Cardiac septum (tissue), 1 donor: ENCODE measurements around the gene R3HDM2. TPM values are rescaled to one million over a fixed set of nuclear protein-coding genes. Genes with fewer than 3 reads are reported as not detected.
"Not testable (repeated sequence)": the region's sequence is repeated elsewhere in the genome, so short reads cannot be mapped to it uniquely, and the experiment has no call there.

ENCODE experiments used
- DNase-seq: peaks from one replicate; pipeline ENCODE4 v3.0.0-alpha.2; 2020; ENCODE audit warnings: low spot score
- intact Hi-C: fragments of 100-400 bp; cut with DNase I; formaldehyde crosslinking; loops from one replicate; pipeline ENCODE4 v1.14.0; 2022
- total RNA-seq: library from RNA; stranded (reverse); fragmentation: NEBNext Ultra II Directional; extraction: Animal tissue kit (Norgen Biotek cat#: 25700); gene quantifications from one replicate; pipeline ENCODE4 v1.2.1, GENCODE V29; 2021
- donor health status: DM: no; HTN: no; CAD: no.

R3HDM2 gene
- total RNA-seq, 1 donor from 2014 or later: 77.7 TPM

DNA sequence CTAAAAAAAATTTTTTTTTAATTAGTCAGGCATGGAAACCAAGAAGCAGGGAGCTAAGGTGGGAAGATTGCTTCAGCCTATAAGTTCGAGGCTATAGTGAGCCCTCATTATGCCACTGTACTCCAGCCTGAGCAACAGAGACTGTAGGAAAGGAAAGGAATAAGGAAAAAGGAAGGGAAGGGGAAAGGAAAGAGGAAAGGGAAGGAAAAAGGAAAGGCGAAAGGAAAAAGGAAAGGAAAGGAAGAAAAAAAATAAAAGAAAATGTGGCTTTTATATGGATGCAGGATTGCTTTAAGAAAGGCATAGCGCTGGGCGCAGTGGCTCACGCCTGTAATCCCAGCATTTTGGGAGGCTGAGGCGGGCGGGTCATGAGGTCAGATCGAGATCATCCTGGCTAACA lies 70.4 kb downstream of the R3HDM2 start:
- intact Hi-C loops: no loop called here
- DNase-seq: no peak

DNA sequence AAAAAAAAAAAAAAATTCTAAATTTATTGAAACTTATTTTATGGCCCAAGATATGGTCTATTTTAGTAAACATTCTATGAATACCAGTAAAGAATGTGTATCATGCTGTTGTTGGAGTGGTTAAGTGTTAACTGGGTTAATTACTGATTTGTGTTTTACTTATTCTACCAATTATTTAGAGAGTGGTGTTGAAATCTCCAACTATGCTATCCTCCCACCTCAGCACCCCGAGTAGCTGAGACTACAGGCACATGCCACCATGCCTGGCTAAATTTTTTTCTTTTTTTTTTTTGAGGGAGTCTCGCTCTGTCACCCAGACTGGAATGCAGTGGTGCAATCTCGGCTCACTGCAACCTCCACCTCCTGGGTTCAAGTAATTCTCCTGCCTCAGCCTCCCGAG lies 72.2 kb downstream of the R3HDM2 start:
- intact Hi-C loops: no loop called here
- DNase-seq: no peak

DNA sequence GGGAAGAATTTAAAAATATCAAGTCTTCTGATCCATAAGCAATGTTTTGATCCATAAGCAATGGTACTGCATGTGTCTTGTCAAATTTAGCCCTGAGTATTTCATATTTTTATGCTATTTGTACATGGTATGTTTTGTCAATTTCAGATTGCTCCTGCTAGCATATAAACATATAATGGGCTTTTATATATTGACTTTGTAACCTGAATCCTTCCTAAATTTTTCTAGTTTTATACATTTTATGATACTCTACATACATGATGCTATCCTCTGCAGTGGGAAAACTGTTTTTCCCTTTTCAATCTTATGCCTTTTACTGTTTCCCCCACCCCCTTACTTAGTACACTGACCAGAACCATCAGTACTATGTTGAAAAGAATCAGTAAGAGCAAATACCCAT lies 75.1 kb downstream of the R3HDM2 start:
- DNase-seq: no peak
- intact Hi-C loops: no loop called here

DNA sequence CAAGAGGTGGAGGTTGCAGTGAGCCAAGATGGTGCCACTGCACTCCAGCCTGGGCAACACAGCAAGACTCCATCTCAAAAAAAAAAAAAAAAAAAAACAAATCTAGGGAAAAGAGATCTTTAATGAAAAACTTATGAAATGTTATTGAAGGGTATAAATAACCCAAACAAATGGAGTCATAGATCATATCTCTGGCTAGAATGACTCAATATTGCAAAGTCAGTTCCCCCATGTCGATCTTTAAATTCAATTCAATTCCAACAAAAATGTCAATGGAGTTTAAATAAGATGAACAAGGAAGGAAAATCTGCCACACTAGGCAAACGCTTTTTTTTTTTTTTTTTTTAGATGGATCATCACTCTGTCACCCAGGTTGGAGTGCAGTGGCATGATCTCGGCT lies 78.7 kb downstream of the R3HDM2 start:
- DNase-seq: no peak
- intact Hi-C loops: no loop called here

DNA sequence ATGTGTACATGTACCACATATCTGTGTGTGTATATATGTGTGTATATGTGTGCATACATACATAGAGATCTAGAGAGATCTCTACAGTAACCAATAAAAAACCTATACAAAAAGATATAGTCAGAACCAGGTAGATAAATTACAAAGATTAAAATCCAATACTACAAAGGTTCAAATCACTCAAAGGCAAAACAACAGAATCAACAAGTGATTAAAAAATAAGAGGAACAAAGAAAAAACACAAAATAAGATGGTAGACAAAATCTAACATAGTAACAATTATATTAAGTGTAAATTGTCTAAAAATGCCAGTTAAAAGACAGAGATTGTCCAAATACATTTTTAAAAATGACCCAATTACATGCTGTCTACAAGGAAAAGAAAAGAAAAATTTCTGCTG lies 83.6 kb downstream of the R3HDM2 start:
- intact Hi-C loops: no loop called here
- no peak for DNase-seq

DNA sequence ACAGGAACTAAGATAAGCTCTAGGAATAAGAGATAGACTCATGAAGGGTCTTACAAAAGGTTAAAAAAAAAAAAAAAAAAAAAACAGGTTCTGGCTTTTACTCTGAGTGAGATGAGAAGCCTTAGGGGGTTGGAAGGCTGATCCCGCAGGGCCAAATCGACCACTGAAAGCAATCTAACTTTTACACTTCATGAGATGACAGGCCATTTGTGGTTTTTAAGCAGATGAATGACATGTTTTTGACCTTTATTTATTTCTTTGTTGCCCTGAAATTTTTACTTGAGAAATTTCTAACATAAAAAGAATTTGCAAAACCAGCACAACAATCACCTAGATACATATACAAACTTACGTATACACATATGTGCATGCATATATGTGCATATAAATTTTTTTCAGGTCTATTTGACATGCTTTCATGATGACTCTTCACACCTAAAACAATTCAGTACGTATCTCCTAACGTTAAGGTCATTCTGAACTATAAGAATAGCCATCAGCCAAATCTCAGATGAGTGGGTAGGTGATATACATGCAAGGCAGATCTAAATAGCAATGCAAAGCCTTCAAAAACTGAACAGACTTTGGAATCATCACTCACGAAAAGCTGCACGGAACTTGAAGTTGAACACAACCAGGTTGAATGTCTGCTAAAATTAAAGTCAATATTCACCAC lies 87.0 kb downstream of the R3HDM2 start:
- no peak for DNase-seq
- intact Hi-C loops: no loop called here

DNA sequence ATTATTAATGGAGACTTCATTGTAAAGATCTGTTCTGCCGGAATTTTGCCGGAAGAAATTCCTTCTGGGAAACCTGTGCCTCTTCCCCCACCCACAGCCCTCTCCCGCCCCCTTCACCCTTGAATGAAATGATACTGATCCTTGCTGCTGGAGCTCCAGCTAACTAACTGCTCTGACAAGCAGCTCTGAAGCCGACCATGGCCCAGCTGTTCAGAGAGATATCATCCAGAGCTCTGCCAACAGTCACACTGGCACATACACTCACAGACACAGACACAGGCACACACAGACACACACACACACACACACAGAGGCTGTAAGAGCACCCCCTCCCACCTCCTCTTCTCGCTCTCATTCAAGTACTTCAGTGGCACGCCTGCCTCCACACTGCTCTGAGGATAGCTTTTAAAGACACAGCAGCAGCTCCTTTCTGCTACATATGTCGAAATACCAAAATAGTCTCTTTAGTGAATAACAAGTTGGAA lies 88.6 kb downstream of the R3HDM2 start:
- DNase-seq: no peak
- intact Hi-C loops: no loop called here

DNA sequence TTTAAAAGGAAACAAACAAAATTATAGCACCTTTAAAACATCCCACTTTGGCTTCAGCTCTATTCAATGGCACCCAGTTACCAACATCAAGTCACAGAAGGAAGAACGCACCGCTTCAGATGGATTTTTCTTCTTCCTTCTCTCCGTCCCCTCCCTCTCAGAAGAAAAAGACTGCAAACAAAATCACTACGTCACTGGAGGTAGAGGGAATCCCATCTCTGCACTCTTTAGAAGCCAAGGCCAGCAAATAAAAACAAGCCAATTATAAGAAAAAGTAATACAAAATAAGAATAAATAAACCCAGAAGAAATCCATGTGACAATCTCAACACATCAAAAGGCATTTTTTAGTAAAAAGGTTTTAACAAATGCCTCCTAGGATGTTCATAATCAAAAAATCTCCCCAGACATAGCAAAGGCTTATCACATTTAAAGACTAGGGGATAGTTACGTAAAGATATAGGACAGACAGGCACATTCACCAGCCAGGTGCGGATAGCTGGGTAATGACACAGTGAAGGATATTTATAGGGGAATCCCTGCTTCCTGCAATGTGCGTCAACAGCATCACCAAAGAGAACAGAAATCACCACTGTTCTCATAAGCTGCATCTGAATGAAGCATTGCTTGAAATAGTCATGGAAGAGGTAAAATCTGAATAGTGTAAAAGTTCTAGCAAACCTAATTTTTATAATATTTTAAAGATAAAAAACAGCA lies 89.4 kb downstream of the R3HDM2 start:
- DNase-seq: no peak

DNA sequence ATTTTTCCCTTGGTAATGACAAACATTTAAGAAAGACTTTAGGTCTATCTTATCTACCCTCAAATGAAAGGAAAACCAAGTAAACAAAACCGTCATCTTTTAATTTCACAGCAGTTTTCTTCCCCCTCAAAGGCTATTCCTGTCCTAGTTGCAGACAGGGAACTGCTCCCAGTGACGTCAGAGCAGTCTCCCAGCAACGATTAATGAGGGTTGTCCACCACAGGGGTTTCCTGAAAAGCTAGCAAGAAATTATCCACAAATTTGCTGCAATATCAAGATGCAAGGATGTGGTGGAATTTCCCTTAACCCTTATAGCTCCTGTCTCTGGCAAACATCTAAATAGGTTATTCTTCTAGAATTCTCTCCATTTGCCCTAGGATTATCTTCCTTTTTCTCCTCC lies 90.7 kb downstream of the R3HDM2 start:
- peak; percentile 84 for DNase-seq
- intact Hi-C loops: no loop called here

More for the DNA sequence above, 89.4 kb downstream of the R3HDM2 start:
- intact Hi-C loops: no loop called here

DNA sequence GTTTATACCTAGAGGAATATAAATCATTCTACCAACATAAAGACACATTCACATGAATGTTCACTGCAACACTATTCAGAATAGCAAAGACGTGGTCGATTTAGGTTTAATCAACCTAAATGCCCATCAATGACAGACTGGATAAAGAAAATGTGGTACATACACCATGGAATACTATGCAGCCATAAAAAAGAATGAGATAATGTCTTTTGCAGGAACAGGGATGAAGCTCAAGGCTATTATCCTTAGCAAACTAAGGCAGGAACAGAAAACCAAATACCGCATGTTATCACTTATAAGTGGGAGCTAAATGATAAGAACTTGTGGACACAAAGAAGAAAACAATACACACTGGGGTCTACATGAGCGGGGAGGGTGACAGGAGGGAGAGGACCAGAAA lies 94.5 kb downstream of the R3HDM2 start:
- intact Hi-C loops, DNase-seq: not testable (repeated sequence)

DNA sequence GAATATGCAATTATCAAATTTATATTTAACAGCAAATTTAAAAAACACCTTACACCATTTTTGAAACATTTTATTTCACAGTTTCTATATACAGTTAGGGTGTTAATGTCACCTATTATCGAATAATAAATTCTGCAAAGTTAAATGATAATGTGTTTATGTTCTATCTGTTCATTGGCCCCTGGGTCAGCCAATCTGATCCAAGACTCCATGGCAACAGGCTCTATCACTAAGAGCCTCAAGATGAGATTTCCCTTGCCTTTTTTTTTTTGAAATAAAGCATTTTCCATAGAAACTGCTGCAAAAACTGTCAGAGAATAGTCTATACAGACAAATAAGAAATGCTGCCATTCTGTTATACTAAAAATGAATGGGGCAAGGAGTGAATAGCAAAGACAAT lies 96.6 kb downstream of the R3HDM2 start:
- DNase-seq: no peak
- intact Hi-C loops: no loop called here

DNA sequence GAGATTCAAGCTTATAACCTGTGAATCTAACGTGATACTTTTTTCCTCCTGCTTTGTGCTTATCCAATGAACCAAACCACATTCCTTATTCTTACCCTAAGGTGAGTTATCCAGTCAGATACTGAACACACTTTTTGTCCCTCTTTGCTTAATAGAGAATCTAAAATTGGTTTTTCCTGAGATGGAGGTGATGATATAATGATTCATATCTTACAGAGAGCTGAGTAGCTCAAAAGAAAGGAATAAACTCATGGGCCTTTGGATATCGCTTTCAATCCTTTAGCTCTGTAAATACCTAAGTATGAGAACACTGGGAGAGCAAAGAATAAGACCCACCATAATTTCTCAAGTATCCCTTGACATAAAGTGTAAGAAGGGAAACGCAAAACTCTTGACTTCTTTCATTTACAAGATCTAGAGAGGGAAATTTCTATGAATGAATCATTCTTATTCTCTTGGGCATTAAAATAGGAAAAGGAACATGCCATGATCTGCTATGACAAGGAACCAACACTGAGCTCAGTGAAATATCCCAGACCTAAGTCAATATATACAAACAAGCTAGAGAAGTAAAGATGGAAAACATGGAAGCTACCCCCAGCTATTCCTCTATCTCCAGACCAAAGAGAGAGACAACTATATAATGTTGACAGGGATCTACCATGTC lies 98.1 kb downstream of the R3HDM2 start:
- intact Hi-C loops: no loop called here
- DNase-seq: no peak

DNA sequence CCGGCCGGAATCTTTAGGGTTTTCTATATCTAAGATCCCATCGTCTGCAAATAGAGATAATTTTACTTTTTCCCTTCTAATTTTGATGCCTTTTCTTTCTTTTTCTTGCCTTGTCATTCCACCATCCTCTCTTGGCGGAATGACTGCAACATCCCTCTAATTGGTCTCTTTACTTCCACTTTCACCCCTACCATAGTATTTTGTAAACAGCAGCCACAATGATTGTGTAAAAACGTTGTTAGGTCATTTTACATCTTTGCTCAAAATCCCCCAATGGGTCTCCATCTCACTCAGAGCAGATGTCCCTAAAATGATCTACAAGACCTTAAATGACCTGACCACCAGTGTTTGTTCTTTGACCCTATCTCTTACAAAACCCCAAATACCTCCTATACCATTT lies 99.9 kb downstream of the R3HDM2 start:
- intact Hi-C loops: no loop called here
- no peak for DNase-seq

DNA sequence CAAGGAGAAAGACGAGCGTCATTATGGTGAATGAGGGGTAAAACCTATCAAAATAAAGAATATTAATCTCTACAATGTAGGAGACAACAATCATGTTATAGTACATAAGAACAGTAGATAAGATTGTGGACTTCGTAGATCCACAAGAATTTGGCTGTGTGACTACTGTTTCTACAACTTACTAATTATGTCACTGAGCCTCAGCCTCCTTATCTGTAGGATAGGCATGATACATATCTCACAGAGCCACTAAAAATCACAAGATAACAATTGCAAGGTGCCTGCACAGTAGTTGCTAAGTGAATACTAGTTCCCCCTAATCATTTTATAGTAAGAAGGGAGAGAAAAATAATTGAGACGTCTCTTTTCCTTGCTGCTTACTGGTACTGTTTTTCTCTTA lies 101.6 kb downstream of the R3HDM2 start:
- no peak for DNase-seq
- intact Hi-C loops: no loop called here

DNA sequence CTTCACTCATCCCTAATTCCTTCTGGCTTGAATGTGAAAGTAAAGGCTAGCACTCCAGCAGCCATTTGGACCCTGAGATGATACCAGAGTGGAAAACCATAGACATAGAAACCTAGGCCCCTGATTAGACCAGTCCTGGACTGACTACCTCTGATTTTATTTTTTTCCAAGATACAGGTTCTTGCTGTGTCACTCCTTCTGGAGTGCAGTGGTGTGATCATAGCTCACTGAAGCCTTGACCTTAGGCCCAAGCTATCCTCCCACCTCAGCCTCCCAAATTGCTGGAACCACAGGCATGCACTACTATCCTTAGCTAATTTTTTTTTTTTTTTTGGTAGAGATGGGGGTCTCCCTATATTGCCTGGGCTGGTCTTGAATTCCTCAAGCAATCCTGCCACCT lies 105.4 kb downstream of the R3HDM2 start:
- intact Hi-C loops: no loop called here
- no peak for DNase-seq

DNA sequence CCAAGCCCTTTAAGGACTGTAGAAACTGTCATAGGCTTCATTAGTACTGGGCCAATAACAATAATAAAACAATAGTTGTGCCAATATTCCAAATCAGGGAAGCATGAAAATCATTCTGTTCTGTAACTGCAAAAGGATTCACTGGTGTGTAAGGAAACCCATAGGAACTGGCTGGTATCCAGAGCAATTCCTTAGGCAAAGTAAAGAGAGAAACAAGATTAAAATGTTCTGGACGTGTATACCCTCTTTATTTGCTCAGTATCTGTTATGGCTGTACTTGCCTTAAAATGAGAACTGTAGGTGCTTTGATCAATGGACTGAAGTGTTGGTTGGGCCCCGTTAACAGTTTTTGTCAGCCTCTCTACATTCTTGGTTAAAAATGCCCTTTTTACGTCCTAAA lies 107.4 kb downstream of the R3HDM2 start:
- DNase-seq: no peak
- intact Hi-C loops: no loop called here

DNA sequence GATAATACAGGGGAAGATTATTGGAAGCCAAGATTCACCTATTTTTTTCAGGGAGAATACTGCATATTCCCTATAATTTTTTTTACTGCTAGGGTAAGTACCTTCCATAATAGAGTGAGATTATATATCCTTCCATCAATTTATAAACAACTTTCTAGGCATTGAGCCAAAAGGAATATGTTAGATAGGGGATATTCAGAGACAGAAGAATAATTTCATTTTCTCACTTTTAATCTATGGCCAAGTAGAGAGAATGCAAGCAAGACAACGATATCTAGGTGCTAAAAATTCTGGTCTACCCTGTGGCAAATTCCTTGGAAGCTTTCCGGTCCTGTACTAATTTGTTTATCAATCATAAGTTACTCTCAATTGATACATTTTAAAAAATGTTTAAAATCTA lies 110.2 kb downstream of the R3HDM2 start:
- intact Hi-C loops: no loop called here
- DNase-seq: no peak

DNA sequence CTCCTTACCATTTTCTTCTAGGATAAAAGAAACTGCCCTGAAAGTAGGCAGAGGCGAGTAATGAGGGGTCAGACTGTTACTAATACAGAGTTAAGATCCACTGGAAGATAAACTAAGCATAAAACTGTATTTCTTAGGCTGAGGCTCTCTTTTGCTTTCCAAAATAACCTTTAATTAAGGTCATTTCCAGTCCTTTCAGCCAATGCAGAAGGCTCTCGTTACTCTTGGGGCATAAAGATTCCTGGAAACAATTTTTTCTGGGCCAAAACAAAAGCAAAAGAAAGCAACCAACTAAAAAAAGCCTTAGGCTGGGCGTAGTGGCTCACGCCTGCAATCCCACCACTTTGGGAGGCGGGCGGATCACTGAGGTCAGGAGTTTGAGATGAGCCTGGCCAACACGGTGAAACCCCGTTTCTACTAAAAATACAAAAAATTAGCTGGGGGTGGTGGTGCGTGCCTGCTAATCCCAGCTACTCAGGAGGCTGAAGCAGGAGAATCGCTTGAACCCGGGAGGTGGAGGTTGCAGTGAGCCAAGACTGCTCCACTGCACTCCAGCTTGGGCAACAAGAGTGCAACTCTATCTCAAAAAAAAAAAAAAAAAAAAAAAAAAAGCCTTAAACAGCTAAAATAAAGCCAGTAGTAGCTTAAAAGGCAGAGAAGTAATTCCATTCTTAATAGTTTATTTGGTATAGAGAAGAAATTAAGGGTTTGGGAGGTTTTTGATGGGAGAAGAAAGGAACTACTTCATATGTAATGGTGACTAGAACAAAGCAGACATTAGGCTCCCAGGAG lies 111.0 kb downstream of the R3HDM2 start:
- intact Hi-C loops: no loop called here
- no peak for DNase-seq

DNA sequence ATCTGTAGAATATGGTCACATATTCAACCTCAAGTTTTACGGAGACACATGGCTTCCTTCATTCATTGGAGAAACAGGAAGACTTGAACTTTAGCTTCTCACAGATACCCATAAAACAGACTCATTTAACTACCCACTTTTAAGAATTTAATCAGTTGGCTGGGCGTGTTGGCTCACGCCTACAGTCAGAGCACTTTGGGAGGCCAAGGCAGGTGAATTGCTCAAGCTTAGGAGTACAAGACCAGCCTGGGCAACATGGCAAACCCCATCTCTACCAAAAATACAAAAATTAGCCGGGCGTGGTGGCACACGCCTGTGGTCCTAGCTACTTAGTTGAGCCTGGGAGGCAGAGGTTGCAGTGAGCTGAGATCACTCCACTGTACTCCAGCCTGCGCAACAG lies 115.2 kb downstream of the R3HDM2 start:
- intact Hi-C loops: no loop called here
- no peak for DNase-seq

DNA sequence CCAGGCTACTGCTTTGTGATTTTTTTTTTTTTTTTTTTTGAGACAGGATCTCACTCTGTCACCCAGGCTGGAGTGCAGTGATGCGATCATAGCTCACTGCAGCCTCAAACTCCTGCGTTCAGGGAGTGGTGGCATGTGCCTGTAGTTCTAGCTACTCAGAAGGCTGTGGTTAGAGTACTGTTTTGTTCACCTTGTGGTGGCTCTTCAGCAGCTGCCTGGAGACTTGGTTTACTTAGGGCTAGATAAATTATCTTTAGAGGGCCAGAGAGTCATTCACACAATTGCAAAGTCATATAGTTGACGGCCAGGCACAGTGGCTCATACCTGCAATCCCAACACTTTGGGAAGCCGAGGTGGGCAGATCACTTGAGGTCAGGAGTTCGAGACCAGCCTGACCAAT lies 118.6 kb downstream of the R3HDM2 start:
- intact Hi-C loops: not testable (repeated sequence)

More for the DNA sequence above, 118.6 kb downstream of the R3HDM2 start:
- DNase-seq: not testable (repeated sequence)
